Stimulated activated memory B cell treated with anti-CD40 and anti-IgM and Interleukin-4, amounts not matched to agents 10 μg/mL and 1 μg/mL and 100 μg/mL, for 72 hours (primary cell): ENCODE results near the gene RHOG.

ENCODE experiments used
- ATAC-seq: fragments of 150-1000 bp; cut with Tn5 transposase; 2 replicates; pipeline ENCODE4 v1.10.0; 2021
- H3K27ac Mint-ChIP-seq: one replicate; pipeline ENCODE4 v1.8.0; 2022; ENCODE audit warnings: mild to moderate bottlenecking, mixed read lengths
- H3K27me3 Mint-ChIP-seq: one replicate; pipeline ENCODE4 v1.8.0; 2022; ENCODE audit warnings: mixed read lengths
- H3K36me3 Mint-ChIP-seq: one replicate; pipeline ENCODE4 v1.8.0; 2022; ENCODE audit warnings: mixed read lengths
- H3K4me1 Mint-ChIP-seq: one replicate; pipeline ENCODE4 v1.8.0; 2022; ENCODE audit warnings: mixed read lengths
- H3K4me3 Mint-ChIP-seq: one replicate; pipeline ENCODE4 v1.8.0; 2022; ENCODE audit warnings: mild to moderate bottlenecking, moderate library complexity, mixed read lengths
- H3K9me3 Mint-ChIP-seq: one replicate; pipeline ENCODE4 v1.8.0; 2022; ENCODE audit warnings: mixed read lengths

Gene RHOG

GRCh38 chr11:3840870-3841425, at the start of gene RHOG:
Gene RHOG, minus strand, starts transcription at chr11:3840959. Its CDS starts 12,821 bp downstream, at chr11:3828138.
- H3K9me3 Mint-ChIP-seq: no peaks in the 10 kb centered on the region
- peak; percentile 93 for ATAC-seq
- H3K4me3 Mint-ChIP-seq: peak within 1 kb of the TSS; percentile 84
- peak within 1 kb of the TSS; percentile 87 for H3K27ac Mint-ChIP-seq
- H3K4me1 Mint-ChIP-seq: peaks cover 34% of the 10 kb centered on the region
- H3K27me3 Mint-ChIP-seq: no peaks in the 10 kb centered on the region
- H3K36me3 Mint-ChIP-seq: peaks cover 21% of the 10 kb centered on the region

GRCh38 chr11:3890014-3890413, 49.3 kb upstream of the RHOG start:
- Mint-ChIP-seq H3K27me3 (no peaks in the 10 kb centered on the region), H3K27ac (peak overlapping the region; percentile 8), H3K9me3 (no peaks in the 10 kb centered on the region), H3K36me3 (no peaks in the 10 kb centered on the region), H3K4me1 (peaks cover 68% of the 10 kb centered on the region), H3K4me3 (no peak overlapping the region)
- no peak for ATAC-seq

- Mint-ChIP-seq H3K27ac (peak overlapping the region; percentile 16), H3K4me1 (peaks cover 59% of the 10 kb centered on the region), H3K36me3 (no peaks in the 10 kb centered on the region), H3K9me3 (no peaks in the 10 kb centered on the region), H3K4me3 (no peak overlapping the region), H3K27me3 (no peaks in the 10 kb centered on the region)
- no peak for ATAC-seq
Observed at GRCh38 chr11:3888876-3889275, 48.1 kb upstream of the RHOG start.

- H3K36me3 Mint-ChIP-seq: no peaks in the 10 kb centered on the region
- no peak overlapping the region for H3K4me3 Mint-ChIP-seq
- no peak overlapping the region for H3K27ac Mint-ChIP-seq
- ATAC-seq: no peak
- H3K9me3 Mint-ChIP-seq: no peaks in the 10 kb centered on the region
- H3K4me1 Mint-ChIP-seq: peaks cover 65% of the 10 kb centered on the region
- H3K27me3 Mint-ChIP-seq: no peaks in the 10 kb centered on the region
Observed at GRCh38 chr11:3886985-3887384, 46.2 kb upstream of the RHOG start.

GRCh38 chr11:3885855-3886254, 45.1 kb upstream of the RHOG start:
- no peak for ATAC-seq
- H3K27me3 Mint-ChIP-seq: no peaks in the 10 kb centered on the region
- H3K36me3 Mint-ChIP-seq: no peaks in the 10 kb centered on the region
- H3K4me3 Mint-ChIP-seq: no peak overlapping the region
- H3K4me1 Mint-ChIP-seq: peaks cover 75% of the 10 kb centered on the region
- H3K9me3 Mint-ChIP-seq: no peaks in the 10 kb centered on the region
- H3K27ac Mint-ChIP-seq: no peak overlapping the region

GRCh38 chr11:3882655-3883054, 41.9 kb upstream of the RHOG start:
- H3K27me3 Mint-ChIP-seq: no peaks in the 10 kb centered on the region
- no peak for ATAC-seq
- no peaks in the 10 kb centered on the region for H3K36me3 Mint-ChIP-seq
- no peaks in the 10 kb centered on the region for H3K9me3 Mint-ChIP-seq
- peak overlapping the region; percentile 19 for H3K27ac Mint-ChIP-seq
- H3K4me1 Mint-ChIP-seq: peaks cover 77% of the 10 kb centered on the region
- H3K4me3 Mint-ChIP-seq: no peak overlapping the region

- Mint-ChIP-seq H3K27me3 (no peaks in the 10 kb centered on the region), H3K9me3 (no peaks in the 10 kb centered on the region), H3K36me3 (no peaks in the 10 kb centered on the region), H3K4me1 (peaks cover 77% of the 10 kb centered on the region), H3K27ac (peak overlapping the region; percentile 78), H3K4me3 (peak overlapping the region; percentile 51)
- ATAC-seq: peak; percentile 66
Observed at GRCh38 chr11:3880724-3881123, 40.0 kb upstream of the RHOG start.

GRCh38 chr11:3879967-3880542, 39.3 kb upstream of the RHOG start:
- Mint-ChIP-seq H3K27ac (peak overlapping the region; percentile 78), H3K4me3 (peak overlapping the region; percentile 51)

GRCh38 chr11:3879216-3879966, 38.6 kb upstream of the RHOG start:
- peak; percentile 74 for ATAC-seq
- Mint-ChIP-seq H3K27me3 (no peaks in the 10 kb centered on the region), H3K4me3 (peak overlapping the region; percentile 42), H3K36me3 (no peaks in the 10 kb centered on the region), H3K9me3 (no peaks in the 10 kb centered on the region), H3K4me1 (peaks cover 84% of the 10 kb centered on the region), H3K27ac (peak overlapping the region; percentile 78)

More at GRCh38 chr11:3879967-3880542, 39.3 kb upstream of the RHOG start:
- Mint-ChIP-seq H3K9me3 (no peaks in the 10 kb centered on the region), H3K27me3 (no peaks in the 10 kb centered on the region), H3K36me3 (no peaks in the 10 kb centered on the region), H3K4me1 (peaks cover 77% of the 10 kb centered on the region)
- no peak for ATAC-seq

GRCh38 chr11:3878258-3878584, 37.5 kb upstream of the RHOG start:
- no peak for ATAC-seq
- no peak overlapping the region for H3K4me3 Mint-ChIP-seq
- peaks cover 84% of the 10 kb centered on the region for H3K4me1 Mint-ChIP-seq
- no peaks in the 10 kb centered on the region for H3K27me3 Mint-ChIP-seq
- peak overlapping the region; percentile 58 for H3K27ac Mint-ChIP-seq
- no peaks in the 10 kb centered on the region for H3K9me3 Mint-ChIP-seq
- H3K36me3 Mint-ChIP-seq: no peaks in the 10 kb centered on the region

- ATAC-seq: no peak
- no peak overlapping the region for H3K4me3 Mint-ChIP-seq
- H3K27ac Mint-ChIP-seq: peak overlapping the region; percentile 58
- H3K4me1 Mint-ChIP-seq: peaks cover 79% of the 10 kb centered on the region
- H3K9me3 Mint-ChIP-seq: no peaks in the 10 kb centered on the region
- H3K27me3 Mint-ChIP-seq: no peaks in the 10 kb centered on the region
- H3K36me3 Mint-ChIP-seq: no peaks in the 10 kb centered on the region
Observed at GRCh38 chr11:3877364-3878257, 36.9 kb upstream of the RHOG start.

- H3K36me3 Mint-ChIP-seq: no peaks in the 10 kb centered on the region
- peaks cover 83% of the 10 kb centered on the region for H3K4me1 Mint-ChIP-seq
- no peaks in the 10 kb centered on the region for H3K27me3 Mint-ChIP-seq
- no peak for ATAC-seq
- H3K9me3 Mint-ChIP-seq: no peaks in the 10 kb centered on the region
- no peak overlapping the region for H3K4me3 Mint-ChIP-seq
- H3K27ac Mint-ChIP-seq: peak overlapping the region; percentile 58
Observed at GRCh38 chr11:3876613-3877012, 35.9 kb upstream of the RHOG start.

- peak; percentile 62 for ATAC-seq
- Mint-ChIP-seq H3K27me3 (no peaks in the 10 kb centered on the region), H3K9me3 (no peaks in the 10 kb centered on the region), H3K36me3 (no peaks in the 10 kb centered on the region), H3K4me3 (no peak overlapping the region), H3K27ac (peak overlapping the region; percentile 47), H3K4me1 (peaks cover 80% of the 10 kb centered on the region)
Observed at GRCh38 chr11:3873712-3874349, 33.1 kb upstream of the RHOG start.

GRCh38 chr11:3867209-3868091, 26.7 kb upstream of the RHOG start:
- Mint-ChIP-seq H3K27me3 (no peaks in the 10 kb centered on the region), H3K4me1 (peaks cover 83% of the 10 kb centered on the region), H3K36me3 (no peaks in the 10 kb centered on the region), H3K4me3 (no peak overlapping the region), H3K27ac (peak overlapping the region; percentile 74), H3K9me3 (no peaks in the 10 kb centered on the region)
- ATAC-seq: peak; percentile 90
